Activated T-helper 1 cell treated with Interleukin-2 at 50 U/mL for 16 hours (primary cell): Measurements from ENCODE around the gene RPL37.
A peak's percentile ranks its signal among the peaks of the same experiment; 100 is the strongest.
"Not testable (repeated sequence)": the region's sequence is repeated elsewhere in the genome, so short reads cannot be mapped to it uniquely, and the experiment has no call there.

ENCODE experiments used
- DNase-seq: peaks from one replicate; pipeline ENCODE4 v3.0.0-alpha.2; 2020; ENCODE audit warnings: low read depth

The RPL37 gene

GRCh38 chr5:40797273-40798011, 37.6 kb downstream of the RPL37 start:
- DNase-seq = peak; percentile 64

- no peak for DNase-seq
Observed at GRCh38 chr5:40796487-40796889, 38.5 kb downstream of the RPL37 start.

GRCh38 chr5:40794877-40795276, 40.1 kb downstream of the RPL37 start:
- DNase-seq = not testable (repeated sequence)

DNA sequence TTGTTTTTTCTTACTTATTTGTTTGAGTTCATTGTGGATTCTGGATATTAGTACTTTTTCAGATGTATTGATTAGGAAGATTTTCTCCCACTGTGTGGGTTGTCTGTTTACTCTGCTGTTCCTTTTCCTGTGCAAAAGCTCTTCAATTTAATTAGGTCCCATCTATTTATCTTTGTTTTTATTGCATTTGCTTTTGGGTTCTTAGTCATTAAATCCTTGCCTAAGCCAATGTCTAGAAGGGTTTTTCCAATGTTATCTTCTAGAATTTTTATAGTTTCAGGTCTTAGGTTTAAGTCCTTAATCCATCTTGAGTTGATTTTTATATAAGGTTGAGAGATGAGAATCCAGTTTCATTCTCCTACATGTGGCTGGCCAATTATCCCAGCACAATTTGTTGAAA, 40.7 kb downstream of the RPL37 start:
- DNase-seq = not testable (repeated sequence)

DNA sequence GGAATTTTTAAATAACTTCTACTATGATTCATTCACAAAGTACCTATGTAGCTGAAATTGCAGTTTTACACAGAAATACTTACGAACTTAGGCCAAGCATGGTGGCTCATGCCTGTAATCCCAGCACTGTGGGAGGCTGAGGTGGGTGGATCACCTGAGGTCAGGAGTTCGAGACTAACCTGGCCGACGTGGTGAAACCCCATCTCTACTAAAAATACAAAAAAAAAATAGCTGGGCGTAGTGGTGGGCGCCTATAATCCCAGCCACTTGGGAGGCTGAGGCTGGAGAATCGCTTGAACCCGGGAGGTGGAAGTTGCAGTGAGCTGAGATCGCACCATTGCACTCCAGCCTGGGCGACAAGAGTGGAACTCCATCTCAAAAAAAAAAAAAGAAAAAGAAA, 42.3 kb downstream of the RPL37 start:
- not testable (repeated sequence) for DNase-seq

- no peak for DNase-seq
Observed at GRCh38 chr5:40791715-40792139, 43.3 kb downstream of the RPL37 start.

DNA sequence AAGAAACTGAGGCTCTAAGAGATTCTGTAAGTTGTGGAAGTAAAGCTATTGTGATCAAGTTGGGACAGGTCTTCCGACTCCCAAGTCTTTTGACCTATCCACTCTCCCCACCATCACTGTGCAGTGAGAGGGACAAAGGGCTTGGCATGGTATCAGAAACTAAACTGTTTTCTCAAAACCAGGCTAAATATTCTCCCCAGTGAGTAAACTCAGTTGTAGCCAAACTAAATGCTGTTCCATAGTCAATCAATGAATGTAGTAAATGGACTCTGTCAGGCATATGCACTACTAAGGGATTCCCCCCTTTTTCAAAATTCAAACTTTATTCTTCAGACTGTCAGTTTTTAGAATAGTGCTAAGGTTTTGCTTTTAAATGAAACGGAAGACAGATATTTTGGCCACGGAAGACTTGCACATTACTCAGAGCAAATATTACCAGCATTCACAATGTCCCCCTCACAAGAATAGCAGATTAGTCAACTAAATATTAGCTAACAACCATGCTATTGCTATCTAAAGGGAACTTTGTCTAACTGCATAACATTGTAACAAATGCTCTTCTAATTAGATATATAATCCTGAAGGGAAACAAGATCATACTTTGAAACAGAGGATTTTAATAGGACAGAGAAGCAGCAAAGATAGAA, 44.0 kb downstream of the RPL37 start:
- no peak for DNase-seq

GRCh38 chr5:40788941-40789340, 46.1 kb downstream of the RPL37 start:
- not testable (repeated sequence) for DNase-seq

GRCh38 chr5:40787986-40788385, 47.0 kb downstream of the RPL37 start:
- no peak for DNase-seq

DNA sequence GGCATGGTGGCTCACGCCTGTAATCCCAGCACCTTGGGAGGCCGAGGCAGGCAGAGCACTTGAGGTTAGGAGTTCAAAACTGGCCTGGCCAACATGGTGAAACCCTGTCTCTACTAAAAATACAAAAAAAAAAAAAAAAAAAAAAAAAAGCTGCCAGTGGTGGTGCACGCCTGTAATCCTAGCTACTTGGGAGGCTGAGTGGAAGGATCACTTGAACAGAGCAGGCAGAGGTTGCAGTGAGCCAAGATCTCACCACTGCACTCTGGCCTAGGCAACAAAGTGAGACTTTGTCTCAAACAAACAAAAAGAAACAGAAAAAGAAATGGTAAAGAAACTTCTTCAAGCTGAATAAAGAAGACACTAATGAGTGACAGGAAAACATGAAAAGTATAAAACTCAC, 48.4 kb downstream of the RPL37 start:
- not testable (repeated sequence) for DNase-seq

DNA sequence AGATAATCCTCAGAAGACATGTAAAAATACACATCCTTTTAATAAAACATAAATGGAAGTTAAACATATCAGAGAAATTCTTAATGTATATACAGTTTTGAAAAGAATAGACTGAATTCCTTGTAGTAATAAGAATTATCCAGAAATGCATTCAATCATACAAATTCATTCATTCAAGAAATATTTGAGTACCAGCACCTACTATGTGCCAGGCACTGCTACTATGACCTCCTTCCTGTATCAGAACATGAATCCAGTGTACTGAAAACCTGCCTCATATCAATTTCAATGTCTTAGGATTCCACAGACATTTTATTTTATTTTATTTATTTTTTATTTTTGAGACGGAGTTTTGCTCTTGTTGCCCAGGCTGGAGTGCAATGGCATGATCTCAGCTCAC, 50.1 kb downstream of the RPL37 start:
- no peak for DNase-seq

DNA sequence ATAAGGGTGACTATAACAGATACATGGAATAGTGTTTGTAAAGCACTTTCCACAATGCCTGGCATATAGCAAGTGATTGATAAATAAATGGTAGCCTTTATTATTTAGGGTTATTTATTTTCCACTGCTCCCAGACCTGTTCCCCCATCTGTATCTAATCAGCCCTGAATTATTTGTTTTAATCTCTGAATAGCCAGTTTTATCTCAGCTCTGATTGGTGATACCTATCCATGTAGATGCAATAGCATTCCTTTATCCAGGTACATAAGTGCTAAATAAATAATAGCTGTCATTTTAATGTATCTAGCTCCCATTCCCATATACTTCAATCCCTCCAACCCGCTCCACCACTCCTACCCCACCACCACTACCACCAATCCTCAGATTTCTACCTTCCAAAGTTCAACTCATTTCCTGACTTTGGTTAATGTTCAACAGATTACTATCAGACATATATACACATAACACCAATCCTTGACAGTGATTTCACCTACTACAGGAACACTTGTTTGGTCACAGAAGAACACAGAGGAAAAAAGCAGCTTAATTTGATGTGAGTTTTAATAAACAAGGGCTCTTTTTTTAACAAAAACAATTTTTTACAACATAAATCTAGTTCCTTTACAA, 50.9 kb downstream of the RPL37 start:
- DNase-seq = no peak

DNA sequence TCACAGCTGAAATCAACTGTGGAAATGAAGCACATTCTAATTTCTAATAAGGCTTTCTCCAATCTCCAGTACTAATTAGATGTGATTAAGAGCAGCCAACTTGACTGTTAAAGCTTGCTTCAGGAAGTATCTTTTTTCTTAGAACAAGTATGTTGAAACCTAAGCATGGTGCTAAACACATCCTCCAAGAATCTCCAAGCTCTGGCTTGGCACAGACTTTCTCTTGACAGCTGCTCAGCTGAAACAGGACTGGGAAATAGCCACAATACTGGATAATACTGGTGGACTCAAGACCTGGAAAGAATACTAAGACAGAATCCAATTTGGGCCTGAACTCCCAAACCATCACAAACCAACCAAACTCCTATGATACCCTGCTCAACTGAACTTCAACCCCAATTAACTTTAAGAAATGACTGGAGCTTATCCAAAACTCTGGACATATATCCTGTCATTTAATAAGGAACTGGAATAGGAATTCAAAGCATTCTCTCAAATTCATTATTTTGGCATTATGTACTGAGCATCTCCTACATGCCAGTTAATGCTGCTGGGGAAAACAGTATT, 53.1 kb downstream of the RPL37 start:
- no peak for DNase-seq

GRCh38 chr5:40780858-40781257, 54.2 kb downstream of the RPL37 start:
- no peak for DNase-seq

- DNase-seq = no peak
Observed at GRCh38 chr5:40780199-40780598, 54.8 kb downstream of the RPL37 start.

GRCh38 chr5:40779561-40779960, 55.5 kb downstream of the RPL37 start:
- DNase-seq = no peak

DNA sequence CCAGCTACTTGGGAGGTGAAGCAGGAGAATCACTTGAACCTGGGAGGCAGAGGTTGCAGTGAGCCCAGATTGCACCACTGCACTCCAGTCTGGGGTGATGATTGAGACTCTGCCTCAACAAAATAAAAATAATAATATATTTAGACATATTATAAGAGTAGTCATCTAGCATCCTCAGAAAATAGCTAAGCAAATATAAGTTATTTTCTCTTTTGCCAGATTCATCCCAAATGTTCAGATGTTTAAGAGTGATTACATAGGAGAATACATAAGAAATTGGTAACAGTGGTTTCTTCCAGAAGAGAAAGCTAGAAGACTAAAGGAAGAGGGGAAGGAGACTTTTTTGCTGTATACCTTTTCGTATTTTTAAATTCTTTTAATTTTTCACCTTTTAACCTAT, 56.9 kb downstream of the RPL37 start:
- no peak for DNase-seq

GRCh38 chr5:40776658-40776977, 58.4 kb downstream of the RPL37 start:
- no peak for DNase-seq

DNA sequence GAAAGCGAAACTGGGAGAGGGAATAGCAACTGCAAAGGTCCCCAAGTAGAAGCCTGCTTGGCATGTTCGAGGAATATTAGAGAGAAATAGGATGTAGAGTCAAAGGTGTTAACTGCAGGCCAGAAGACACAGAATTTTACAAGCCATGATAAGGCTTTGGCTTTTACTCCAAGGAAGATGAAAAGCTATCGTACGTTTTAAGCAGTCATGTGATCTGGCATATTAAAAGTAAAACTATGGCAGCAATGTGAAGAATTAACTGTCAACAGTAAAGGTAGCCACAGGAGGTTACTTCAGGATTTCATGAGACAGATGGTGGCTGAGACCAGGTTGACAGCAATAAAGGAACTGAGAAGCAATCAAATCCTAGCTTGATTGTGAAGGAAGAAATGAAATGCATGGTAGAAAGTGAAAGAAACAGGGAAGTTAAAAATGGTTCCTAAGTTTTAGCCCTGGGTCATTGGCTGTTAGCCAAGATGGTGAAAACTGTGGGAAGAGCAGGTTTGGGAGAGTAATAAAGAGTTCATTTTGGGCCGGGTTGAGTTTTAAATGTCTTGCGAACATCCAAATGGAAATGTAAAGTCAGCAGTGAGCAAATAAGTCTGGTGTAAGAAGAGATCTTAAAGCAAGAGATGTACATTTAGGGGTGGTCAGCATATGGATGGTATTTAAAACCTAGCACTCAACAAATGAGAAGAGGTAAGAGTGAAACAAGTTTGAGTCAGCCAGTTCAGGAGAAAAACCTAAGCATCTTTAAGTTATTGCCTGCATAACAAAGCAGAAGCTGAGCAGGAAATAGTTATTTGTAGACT, 59.0 kb downstream of the RPL37 start:
- no peak for DNase-seq
